HL-60 (cell line): Measurements from ENCODE around the gene POLR1H.

Experiments
- GABPA ChIP-seq: IDR thresholded peaks from 2 replicates; pipeline ENCODE4 v1.6.1; 2012; ENCODE audit warnings: low read depth
- POLR2AphosphoS5 ChIP-seq: IDR thresholded peaks from 2 replicates; pipeline ENCODE4 v1.6.1; 2012; ENCODE audit warnings: low read depth
- TF ChIP-seq, protein P1 (sequence below): IDR thresholded peaks from one replicate; pipeline ENCODE4 v1.5.1; 2011; ENCODE audit warnings: low read length, control low read depth, inconsistent platforms; ENCODE audit not compliant: insufficient read depth
- TF ChIP-seq, protein P2 (sequence below): IDR thresholded peaks from 2 replicates; pipeline ENCODE4 v1.6.1; 2012; ENCODE audit warnings: low read depth; ENCODE audit not compliant: insufficient replicate concordance

DNA sequence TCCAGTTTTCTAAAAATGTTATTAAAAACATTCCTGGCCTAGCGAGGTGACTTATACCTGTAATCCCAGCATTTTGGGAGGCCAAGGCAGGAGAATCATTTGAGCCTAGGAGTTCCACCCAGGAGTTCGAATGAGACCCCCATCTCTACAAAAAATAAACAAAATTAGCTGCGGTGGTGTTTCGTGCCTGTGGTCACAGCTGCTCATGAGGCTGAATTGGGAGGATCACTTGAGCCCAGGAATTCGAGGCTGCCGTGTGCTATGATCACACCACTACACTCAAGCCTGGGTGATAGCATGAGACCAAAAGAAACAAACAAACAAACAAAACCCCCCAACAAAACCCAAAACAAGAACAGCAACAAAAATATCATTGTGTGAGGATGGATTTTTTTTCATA, 19.8 kb upstream of the POLR1H start:
- TF ChIP-seq, protein P1, sequence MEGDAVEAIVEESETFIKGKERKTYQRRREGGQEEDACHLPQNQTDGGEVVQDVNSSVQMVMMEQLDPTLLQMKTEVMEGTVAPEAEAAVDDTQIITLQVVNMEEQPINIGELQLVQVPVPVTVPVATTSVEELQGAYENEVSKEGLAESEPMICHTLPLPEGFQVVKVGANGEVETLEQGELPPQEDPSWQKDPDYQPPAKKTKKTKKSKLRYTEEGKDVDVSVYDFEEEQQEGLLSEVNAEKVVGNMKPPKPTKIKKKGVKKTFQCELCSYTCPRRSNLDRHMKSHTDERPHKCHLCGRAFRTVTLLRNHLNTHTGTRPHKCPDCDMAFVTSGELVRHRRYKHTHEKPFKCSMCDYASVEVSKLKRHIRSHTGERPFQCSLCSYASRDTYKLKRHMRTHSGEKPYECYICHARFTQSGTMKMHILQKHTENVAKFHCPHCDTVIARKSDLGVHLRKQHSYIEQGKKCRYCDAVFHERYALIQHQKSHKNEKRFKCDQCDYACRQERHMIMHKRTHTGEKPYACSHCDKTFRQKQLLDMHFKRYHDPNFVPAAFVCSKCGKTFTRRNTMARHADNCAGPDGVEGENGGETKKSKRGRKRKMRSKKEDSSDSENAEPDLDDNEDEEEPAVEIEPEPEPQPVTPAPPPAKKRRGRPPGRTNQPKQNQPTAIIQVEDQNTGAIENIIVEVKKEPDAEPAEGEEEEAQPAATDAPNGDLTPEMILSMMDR, result no peak
- no peak for TF ChIP-seq GABPA
- TF ChIP-seq, protein P2, sequence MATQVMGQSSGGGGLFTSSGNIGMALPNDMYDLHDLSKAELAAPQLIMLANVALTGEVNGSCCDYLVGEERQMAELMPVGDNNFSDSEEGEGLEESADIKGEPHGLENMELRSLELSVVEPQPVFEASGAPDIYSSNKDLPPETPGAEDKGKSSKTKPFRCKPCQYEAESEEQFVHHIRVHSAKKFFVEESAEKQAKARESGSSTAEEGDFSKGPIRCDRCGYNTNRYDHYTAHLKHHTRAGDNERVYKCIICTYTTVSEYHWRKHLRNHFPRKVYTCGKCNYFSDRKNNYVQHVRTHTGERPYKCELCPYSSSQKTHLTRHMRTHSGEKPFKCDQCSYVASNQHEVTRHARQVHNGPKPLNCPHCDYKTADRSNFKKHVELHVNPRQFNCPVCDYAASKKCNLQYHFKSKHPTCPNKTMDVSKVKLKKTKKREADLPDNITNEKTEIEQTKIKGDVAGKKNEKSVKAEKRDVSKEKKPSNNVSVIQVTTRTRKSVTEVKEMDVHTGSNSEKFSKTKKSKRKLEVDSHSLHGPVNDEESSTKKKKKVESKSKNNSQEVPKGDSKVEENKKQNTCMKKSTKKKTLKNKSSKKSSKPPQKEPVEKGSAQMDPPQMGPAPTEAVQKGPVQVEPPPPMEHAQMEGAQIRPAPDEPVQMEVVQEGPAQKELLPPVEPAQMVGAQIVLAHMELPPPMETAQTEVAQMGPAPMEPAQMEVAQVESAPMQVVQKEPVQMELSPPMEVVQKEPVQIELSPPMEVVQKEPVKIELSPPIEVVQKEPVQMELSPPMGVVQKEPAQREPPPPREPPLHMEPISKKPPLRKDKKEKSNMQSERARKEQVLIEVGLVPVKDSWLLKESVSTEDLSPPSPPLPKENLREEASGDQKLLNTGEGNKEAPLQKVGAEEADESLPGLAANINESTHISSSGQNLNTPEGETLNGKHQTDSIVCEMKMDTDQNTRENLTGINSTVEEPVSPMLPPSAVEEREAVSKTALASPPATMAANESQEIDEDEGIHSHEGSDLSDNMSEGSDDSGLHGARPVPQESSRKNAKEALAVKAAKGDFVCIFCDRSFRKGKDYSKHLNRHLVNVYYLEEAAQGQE, result no peak
- no peak for TF ChIP-seq POLR2AphosphoS5
